Body of pancreas (tissue), 4 donors: ENCODE results near the gene RRM2.

Source experiments
- POLR2A ChIP-seq, 3 donors: fragments of 450-650 bp; IDR thresholded peaks; one replicate each; pipeline ENCODE4 v1.6.1; 2016; ENCODE audit warnings: antibody characterized with exemption in 3 of 3, mild to moderate bottlenecking in 2 of 3
- TF ChIP-seq, protein P1 (sequence below), 7 experiments: fragments of 450-650 bp in 4 of 7; fragments of 200-600 bp in 3 of 7; sonication (generic) in 3 of 7; IDR thresholded peaks; one replicate each; pipeline ENCODE4 v1.5.1; 2016 to 2019; ENCODE audit warnings: antibody characterized with exemption in 7 of 7

DNA sequence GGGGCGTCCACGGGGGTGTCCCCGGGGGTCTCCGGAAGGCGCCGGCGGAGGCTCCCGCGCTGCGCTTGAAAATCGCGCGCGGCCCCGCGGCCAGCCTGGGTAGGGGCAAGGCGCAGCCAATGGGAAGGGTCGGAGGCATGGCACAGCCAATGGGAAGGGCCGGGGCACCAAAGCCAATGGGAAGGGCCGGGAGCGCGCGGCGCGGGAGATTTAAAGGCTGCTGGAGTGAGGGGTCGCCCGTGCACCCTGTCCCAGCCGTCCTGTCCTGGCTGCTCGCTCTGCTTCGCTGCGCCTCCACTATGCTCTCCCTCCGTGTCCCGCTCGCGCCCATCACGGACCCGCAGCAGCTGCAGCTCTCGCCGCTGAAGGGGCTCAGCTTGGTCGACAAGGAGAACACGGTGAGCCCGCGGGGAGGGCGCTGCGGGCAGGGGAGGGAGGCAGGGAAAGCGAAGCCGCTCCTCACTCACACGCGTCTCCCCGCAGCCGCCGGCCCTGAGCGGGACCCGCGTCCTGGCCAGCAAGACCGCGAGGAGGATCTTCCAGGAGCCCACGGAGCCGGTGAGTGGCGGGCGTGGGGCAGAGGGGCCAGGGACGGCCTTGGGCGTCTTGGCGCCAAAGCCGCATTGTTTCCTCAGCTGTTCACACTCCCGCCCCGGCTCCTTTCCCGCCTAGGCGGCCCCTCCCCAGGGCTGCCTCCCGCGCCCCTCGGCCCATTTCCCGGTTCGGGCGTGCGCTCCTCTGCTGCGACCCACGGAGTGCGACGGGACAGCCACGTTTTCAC, at the start of gene RRM2:
- TF ChIP-seq, protein P1, sequence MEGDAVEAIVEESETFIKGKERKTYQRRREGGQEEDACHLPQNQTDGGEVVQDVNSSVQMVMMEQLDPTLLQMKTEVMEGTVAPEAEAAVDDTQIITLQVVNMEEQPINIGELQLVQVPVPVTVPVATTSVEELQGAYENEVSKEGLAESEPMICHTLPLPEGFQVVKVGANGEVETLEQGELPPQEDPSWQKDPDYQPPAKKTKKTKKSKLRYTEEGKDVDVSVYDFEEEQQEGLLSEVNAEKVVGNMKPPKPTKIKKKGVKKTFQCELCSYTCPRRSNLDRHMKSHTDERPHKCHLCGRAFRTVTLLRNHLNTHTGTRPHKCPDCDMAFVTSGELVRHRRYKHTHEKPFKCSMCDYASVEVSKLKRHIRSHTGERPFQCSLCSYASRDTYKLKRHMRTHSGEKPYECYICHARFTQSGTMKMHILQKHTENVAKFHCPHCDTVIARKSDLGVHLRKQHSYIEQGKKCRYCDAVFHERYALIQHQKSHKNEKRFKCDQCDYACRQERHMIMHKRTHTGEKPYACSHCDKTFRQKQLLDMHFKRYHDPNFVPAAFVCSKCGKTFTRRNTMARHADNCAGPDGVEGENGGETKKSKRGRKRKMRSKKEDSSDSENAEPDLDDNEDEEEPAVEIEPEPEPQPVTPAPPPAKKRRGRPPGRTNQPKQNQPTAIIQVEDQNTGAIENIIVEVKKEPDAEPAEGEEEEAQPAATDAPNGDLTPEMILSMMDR (IDR thresholded peaks at IDR 0.05), result no peak
- peak in 1 of 3 donors; percentile 10 for TF ChIP-seq POLR2A (IDR thresholded peaks at IDR 0.05)
